Astrocyte (in vitro differentiated cells and primary cell): ENCODE data around the gene ZMAT3.
"Not testable (repeated sequence)": the region's sequence is repeated elsewhere in the genome, so short reads cannot be mapped to it uniquely, and the experiment has no call there.

ENCODE experiments used
- EZH2 ChIP-seq: IDR thresholded peaks from 2 replicates; pipeline ENCODE4 v1.6.1; 2012; ENCODE audit warnings: mild to moderate bottlenecking, low read length, inconsistent platforms; ENCODE audit not compliant: insufficient read depth
- TF ChIP-seq, protein P1 (sequence below): IDR thresholded peaks from 2 replicates; pipeline ENCODE4 v1.5.1; 2011; ENCODE audit warnings: low read depth, mild to moderate bottlenecking, inconsistent platforms, low read length, moderate library complexity; ENCODE audit not compliant: insufficient read depth

DNA sequence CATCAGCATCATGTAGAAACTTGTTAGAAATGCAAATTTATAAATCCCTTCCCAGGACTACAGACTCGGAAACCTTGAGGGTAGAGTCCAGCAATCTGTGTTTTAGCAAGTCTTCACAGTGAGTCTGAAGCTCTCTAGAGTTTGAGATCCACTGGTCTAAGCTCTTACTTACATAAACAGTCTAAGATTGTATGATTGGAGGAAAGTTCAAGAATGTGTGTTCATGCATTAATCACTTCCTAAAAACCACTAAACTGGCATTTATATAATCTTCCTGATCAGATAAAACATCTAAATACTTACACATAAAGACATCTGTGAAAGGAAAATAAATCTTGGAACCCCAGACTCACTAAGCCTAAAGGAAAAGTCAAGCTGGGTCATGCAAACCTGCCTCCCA lies 43.8 kb upstream of the ZMAT3 start:
- TF ChIP-seq, protein P1, sequence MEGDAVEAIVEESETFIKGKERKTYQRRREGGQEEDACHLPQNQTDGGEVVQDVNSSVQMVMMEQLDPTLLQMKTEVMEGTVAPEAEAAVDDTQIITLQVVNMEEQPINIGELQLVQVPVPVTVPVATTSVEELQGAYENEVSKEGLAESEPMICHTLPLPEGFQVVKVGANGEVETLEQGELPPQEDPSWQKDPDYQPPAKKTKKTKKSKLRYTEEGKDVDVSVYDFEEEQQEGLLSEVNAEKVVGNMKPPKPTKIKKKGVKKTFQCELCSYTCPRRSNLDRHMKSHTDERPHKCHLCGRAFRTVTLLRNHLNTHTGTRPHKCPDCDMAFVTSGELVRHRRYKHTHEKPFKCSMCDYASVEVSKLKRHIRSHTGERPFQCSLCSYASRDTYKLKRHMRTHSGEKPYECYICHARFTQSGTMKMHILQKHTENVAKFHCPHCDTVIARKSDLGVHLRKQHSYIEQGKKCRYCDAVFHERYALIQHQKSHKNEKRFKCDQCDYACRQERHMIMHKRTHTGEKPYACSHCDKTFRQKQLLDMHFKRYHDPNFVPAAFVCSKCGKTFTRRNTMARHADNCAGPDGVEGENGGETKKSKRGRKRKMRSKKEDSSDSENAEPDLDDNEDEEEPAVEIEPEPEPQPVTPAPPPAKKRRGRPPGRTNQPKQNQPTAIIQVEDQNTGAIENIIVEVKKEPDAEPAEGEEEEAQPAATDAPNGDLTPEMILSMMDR: not testable (repeated sequence)
- TF ChIP-seq EZH2: not testable (repeated sequence)
